ENCODE measurements around the gene ITIH2. TPM values are rescaled to one million over a fixed set of nuclear protein-coding genes. Genes with fewer than 3 reads are reported as not detected.
"Not testable (repeated sequence)": the region's sequence is repeated elsewhere in the genome, so short reads cannot be mapped to it uniquely, and the experiment has no call there.

Gene ITIH2
- total RNA-seq, 1 experiment from 2014 or later, result not detected

DNA sequence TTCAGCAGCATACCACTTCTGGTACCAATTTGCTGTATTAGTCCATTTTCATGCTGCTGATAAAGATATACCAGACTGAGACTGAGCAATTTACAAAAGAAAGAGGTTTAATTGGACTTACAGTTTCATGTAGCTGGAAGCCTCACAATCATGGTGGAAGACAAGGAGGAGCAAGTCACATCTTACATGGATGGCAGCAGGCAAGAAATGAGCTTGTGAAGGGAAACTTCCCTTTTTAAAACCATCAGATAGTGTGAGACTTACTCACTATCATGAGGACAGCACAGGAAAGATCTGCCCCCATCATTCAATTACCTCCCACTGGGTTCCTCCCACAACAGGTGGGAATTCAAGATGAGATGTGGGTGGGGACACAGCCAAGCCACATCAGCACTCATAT is 9.9 kb upstream of the ITIH2 start:
- not testable (repeated sequence) for DNase-seq (ENCODE audit: low spot score)

DNA sequence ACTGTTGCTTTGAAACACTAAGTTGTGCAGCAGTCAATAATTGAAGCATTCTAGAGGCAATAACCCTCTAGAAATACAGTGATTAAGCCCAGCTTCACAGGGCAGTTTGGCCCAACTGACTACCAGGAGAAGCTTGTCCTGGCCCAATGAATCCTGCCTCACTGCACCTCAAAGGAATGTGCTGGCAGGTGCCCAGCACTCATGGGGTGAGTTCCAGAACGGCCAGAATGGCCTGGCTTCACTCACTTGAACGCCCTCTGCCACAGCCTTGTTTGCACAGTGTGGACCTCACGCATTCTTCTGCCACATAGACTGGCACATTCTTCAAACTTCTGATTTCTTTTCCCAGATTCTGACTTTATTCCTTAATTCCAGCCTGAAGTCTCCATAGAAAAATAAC is 6.6 kb upstream of the ITIH2 start:
- no peak for DNase-seq (ENCODE audit: low spot score)

DNA sequence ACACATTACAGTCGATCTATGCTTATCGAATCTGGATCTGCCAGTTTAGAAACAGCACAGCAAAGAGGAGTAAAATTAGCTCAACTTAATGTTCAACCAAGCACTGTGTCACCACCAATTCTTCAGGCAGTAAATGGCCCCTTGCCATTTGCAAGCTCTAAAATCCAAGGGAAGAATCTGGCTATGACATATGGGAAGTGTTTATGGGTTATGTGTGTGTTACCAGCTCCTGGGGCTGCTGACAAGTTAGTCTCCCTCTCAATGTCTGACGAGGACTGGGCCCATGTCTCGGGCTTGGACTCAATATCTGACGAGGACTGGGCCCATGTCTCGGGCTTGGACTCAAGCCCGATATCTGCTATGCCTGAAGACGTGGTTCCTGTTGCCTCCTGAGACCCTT is 5.7 kb upstream of the ITIH2 start:
- no peak for DNase-seq (ENCODE audit: low spot score)

DNA sequence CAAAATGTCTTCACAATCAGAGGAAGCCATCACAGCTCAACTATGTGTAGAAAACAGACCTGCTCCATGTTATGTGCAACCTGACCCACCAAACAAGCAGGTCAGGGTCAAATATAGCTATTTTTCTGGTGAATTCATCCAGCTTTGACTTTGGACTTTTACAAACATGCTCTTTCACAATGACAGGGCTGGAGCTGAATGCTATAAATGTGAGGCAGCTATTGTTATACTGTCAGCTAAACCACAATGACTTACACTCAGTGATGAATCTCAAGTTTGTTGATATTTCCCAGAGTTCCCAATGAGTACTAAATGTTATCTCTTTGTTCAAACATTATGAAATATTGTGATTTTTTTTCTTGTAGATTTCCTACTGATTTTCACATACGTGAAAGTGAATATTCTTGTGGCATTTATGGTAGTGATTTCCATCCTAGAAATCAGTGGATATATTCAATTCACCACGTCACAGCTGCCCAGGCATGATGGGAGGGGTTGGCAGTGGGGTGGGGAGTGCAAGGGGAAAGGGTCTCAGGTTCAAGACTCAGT is 2.5 kb upstream of the ITIH2 start:
- no peak for DNase-seq (ENCODE audit: low spot score)

DNA sequence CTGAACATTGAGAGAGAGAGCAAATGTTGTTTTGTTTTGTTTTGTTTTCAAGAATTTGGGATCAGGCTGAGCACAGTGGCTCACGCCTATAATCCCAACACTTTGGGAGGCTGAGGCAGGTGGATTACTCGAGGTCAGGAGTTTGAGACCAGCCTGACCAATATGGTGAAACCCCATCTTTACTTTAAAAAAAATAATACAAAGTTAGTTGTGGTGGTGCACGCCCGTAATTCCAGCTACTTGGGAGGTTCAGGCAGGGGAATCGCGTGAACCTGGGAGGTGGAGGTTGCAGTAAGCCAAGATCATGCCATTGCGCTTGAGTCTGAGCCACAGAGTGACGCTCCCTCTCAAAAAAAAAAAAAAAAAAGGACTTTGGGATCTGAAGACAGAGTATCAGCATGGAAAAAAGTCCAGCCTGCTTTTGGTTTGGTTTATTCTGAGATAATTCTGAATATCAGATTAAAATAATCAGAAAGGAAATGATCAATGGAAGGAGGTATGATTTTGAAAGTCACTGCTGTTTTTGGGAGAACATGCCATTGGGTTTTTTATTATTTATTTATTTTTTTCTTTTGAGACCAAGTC is 1.9 kb upstream of the ITIH2 start:
- no peak for DNase-seq (ENCODE audit: low spot score)

DNA sequence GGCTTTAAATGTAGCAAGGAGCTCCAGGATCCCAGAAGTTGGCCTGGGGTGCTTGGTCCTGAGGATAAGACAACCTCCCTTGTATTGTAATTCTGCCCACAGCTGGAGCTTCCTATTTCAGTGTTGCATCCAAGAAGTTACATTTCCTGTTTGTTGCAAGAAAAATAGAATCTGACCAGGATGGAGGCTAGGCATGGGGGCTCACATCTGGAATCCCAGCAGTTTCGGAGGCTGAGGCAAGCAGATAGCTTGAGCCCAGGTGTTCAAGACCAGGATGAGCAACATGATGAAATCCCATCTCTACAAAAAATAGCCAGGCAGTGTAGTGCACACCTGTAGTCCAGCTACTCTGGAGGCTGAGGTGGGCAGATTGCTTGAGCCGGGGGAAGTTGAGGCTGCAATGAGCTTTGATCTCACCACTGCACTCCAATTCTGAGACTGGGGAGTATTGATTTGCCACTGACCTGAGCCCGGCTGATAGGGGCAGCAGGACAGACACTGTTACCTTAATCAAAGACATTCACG is 766 bp upstream of the ITIH2 start:
- no peak for DNase-seq (ENCODE audit: low spot score)

DNA sequence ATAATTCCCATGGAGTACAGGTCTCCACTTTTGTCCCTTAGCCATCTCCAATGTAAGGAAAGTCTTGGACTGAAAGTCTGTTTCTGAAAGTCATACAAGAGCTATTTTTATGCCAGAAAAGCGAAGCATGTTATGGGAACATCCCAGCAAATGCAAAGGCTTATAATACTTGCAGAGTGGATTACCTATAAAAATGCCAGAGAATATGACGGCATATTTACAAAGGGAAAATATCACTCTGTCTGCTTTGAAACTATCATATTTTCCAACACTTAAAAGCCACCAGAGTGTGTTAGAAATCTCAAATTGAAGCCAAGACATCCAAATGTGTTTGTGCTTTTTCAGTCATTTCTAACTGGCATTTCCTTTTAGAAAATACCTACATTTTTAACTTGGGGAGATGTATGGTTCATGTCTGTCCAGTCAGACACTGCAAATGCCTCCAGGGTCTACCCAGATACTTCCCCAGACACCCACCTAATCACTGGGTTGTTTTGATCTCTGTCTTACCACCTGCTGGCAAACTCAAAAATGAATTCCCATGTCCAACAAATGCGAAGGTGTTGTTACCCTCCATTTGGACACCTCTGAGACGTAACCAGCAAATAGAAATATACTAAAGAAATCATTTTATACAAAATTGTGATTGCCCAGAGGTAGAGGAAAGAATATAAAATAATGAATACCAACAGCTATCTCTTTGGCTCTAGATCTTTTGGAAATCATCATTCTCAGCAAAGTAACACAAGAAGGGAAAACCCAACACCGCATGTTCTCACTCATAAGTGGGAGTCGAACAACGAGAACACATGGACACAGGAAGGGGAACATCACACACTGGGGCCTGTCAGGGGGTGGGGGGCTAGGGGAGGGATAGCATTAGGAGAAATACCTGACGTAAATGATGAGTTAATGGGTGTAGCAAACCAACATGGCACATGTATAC is 1.2 kb downstream of the ITIH2 start:
- no peak for DNase-seq (ENCODE audit: low spot score)

DNA sequence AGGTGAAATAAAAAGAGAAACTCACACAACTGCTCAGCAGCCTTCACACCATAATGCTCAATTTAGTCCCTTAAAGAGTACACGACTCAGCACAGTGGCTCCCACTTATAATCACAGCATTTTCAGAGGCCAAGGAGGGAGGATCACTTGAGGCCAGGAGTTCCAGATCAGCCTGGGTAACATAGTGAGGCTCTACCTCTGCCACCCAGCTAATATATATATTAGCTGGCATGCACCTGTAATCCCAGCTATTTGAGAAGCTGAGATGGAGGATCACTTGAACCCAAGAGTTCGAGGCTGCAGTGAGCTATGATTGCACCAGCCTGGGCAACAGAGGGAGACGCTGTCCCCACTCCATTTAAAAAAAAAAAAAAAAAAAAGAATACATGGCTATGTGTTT is 2.2 kb downstream of the ITIH2 start:
- DNase-seq (ENCODE audit: low spot score), result no peak

DNA sequence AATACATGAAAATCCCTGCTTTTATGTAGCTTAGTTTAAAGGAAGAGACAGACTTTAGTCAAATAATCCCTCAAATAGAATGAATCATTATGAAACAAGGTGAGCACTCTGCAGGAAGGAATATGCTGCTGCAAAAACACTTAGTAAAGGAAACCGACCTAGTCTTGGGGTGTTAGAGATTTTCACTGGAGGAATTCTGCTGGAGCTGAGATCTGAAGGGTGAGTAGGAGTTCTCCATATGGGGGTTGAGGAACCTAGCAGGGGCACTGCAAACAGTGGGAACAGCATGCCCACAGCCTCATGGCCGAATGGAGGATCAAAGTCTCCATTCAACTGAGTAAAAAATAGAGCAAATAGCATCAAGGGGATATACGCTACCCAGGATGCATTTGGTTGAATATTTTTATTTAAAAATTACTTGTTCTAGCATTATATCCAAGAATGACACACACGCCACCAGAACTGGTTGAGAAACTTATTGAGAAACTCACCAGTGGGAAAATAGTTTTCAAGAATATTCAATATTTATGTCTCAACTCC is 3.5 kb downstream of the ITIH2 start:
- no peak for DNase-seq (ENCODE audit: low spot score)

DNA sequence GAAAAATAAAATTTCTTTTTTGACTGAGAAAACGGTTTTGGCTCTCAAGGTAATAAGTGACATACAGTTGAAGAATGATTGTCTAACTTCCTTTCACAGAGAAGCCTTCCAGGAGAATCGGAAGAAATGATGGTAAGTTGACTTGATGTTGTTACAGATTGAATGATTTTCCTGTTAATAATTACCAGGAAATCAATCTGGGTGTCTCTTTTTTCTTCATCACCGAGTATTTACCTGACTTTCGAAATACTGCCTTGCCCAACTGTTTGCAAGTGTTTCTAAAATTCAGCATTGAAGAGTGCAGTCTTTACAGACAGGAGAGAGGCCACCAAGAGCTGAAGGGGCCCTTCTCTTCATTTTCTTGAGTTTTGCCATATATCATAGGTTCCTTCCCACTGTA is 4.0 kb downstream of the ITIH2 start:
- no peak for DNase-seq (ENCODE audit: low spot score)

DNA sequence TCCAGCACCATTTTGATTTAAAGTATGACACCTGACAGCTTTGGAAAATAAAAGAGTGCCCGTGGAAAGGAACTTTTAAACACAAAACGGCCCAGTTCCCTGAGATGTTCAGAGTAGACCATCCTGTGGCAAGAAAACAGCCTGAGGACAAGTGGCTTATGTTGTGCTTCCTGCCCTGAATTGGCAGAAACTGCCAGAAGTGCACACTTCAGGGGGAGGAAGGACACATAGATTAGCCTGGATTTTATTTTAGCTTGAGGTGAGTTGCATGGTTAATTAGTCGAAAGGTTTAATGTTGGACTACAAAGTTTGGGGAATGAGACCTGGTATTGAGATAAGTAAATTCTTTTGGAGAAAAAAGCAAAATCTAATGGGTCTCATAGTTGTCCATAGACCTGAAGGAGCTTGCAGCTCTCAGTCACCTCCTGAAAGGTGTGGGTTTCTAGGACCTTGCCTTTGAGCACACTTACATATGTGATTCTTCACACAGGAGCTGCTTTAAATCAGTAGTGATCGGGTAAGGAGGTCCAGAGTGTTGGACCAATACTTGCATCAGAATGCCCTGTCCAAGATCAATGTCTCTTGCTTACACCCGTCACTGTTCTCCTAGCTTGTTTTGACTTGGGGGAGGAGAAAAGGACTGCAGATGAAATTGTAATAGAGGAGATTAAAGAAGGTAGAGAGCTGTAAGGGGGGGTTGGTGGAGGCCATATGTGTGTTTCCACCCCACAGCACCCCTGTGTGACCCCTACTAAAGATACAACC is 4.9 kb downstream of the ITIH2 start:
- DNase-seq (ENCODE audit: low spot score), result no peak

DNA sequence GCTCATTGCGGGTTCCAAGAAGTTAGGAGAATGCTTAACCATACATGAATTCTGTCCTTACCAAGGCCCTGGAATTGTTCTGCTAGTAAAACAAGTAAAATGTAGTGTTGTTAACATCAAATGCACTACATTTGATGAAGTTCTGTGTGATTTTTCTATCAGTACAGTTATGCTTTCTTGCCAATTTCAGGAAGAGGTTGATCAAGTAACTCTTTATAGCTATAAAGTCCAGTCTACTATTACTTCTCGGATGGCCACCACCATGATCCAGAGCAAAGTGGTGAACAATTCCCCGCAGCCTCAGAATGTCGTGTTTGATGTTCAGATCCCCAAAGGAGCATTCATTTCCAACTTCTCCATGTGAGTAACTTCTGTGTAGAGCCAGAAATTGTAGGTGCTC is 5.7 kb downstream of the ITIH2 start:
- DNase-seq (ENCODE audit: low spot score), result no peak

DNA sequence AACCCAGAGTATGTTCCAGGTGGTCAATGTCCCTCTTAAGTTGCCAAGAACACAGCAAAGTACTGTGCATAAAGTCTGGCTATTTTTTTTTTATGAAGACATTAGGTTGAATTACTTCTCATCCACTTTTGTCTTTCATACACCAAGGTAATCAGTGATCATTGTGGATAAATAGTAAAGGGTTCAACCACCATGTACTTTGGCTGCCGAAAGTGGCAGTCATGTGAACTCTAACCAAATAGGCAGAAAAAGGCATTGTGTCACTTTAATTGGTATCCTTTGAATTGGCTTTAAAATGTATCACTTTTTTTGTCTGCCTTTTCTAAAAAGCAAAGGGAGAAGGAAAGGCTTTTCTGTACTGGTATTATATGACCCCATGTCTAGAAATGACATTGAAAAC is 7.3 kb downstream of the ITIH2 start:
- no peak for DNase-seq (ENCODE audit: low spot score)

DNA sequence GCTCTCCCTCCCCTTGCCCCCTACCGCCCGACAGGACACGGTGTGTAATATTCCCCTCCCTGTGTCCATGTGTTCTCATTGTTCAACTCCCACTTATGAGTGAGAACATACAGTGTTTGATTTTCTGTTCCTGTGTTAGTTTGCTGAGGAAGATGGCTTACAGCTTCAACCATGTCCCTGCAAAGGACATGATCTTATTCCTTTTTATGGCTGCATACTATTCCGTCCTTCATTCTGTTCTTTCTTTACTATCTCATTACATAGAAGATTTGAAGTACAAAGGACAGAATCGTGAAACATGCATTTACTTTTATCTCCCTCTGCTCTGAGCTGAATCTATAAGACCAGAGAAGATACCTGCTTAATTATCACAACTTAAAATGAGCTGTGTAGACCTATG is 8.0 kb downstream of the ITIH2 start:
- not testable (repeated sequence) for DNase-seq (ENCODE audit: low spot score)

DNA sequence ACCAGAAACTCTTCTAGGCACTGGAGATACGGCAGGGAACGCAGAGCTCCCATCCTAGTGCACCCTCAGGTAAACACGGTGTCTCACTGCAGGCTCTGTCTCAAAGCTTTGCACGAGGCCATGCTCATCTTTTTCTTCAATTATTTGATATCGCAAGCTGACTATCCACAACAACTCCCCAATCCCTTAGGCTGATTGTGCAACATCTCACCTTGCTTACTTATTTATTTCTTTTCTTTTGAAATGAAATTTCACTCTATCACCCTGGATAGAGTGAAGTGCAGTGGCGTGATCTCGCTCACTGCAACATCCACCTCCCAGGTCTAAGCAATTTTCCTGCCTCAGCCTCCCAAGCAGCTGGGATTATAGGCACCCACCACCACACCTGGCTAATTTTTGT is 12.4 kb downstream of the ITIH2 start:
- DNase-seq (ENCODE audit: low spot score), result no peak

DNA sequence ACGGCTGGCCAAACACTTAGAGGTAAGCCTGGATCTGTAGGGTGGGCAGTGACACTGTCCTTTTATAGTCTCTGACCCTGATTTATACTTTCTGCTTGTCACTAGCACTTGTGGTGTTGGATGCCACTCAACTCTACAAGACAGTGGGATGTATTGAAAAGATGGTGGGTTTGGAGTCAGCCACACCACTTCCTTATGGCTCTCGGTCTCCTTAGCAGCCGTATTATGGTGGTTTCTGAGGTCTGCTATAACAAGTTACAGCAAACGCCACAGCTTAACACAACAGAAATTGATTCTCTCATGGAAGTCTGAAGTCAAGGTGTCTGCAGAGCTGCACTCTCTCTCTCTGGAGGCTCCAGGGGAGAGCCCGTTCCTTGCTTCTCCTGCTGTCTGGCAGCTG is 14.7 kb downstream of the ITIH2 start:
- DNase-seq (ENCODE audit: low spot score), result no peak

DNA sequence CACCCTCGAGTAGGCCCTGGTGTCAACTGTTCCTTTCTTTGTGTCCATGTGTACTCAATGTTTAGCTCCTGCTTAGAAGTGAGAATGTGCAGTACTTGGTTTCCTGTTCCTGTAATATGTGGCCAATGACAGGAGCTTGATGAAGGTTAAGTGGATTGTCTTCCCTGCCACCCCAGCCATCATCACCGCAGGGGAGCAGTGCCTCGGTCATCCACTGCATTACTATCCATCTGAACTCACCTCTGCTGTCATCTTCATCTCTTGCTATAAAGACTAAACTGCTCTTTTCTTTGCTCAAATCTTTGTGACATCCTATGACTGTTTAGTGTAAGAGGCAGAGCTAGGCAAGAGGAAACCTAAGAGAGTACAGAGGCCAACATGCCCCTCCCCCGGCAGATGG is 15.6 kb downstream of the ITIH2 start:
- DNase-seq (ENCODE audit: low spot score), result no peak

DNA sequence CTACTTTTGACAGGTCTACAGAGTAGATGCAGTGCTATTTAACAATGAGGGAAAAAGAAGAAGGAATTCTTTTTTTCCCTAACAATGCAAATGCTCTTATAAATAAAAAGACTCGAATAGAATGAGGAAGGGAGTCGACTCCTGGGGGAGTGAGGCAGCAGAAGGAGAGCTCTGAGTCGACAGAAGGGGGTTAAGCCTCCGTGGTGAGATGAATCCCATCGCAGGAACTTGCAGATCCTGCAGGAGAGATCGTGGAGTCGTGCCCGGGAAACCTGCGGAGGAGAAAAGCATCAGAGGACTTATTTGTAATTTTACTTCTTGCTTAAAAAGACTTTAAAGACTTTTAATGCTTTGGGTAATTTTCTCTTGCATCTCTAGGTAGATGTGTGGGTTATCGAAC is 17.4 kb downstream of the ITIH2 start:
- DNase-seq (ENCODE audit: low spot score), result no peak

DNA sequence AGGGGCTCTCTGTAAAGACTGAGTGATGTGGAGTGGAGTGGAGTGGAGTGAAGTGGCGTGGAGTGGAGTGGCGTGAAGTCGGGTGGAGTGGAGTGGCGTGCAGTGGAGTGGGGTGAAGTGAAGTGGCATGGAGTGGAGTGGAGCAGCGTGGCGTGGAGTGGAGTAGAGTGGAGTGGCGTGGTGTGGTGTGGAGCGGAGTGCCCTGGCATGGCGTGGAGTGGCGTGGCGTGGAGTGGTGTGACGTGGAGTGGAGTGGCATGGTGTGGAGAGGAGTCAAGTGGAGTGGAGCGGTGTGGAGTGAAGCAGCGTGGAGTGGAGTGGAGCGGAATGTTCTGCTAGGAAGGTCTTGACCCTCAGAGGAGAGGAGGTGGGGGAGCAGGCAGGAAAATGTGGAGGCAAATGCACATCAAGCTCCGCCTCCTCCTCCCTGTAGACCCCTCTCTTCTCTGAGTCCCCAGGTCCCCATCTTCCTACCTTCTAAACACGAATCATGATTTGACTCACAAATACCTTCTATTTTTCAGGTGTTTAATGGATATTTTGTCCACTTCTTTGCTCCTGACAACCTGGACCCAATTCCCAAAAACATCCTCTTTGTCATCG is 19.9 kb downstream of the ITIH2 start:
- no peak for DNase-seq (ENCODE audit: low spot score)

DNA sequence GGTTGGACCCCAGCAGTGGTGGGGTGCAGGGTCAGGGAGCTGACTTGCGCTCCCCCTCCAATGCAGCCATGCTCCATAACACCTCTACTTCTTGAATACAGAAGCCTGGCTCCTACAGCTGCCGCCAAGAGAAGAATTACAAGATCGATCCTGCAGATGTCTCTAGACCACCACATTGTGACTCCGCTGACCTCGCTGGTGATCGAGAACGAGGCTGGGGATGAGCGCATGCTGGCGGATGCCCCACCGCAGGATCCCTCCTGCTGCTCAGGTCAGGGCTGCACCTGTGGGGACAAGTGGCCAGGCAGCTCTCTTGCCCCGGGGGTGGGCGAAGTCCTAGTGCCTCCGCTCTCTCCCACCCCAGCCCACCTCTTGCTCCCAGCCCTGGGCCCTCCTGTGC is 31.7 kb downstream of the ITIH2 start:
- DNase-seq (ENCODE audit: low spot score), result no peak
